C1 segment of cervical spinal cord (tissue), 14 donors: Measurements from ENCODE around the gene NDUFS7.

Experiments
- DNase-seq, 14 donors: peaks; one replicate each; lab custom pipeline; 2025; lab: John Stamatoyannopoulos, UW

The NDUFS7 gene

DNA sequence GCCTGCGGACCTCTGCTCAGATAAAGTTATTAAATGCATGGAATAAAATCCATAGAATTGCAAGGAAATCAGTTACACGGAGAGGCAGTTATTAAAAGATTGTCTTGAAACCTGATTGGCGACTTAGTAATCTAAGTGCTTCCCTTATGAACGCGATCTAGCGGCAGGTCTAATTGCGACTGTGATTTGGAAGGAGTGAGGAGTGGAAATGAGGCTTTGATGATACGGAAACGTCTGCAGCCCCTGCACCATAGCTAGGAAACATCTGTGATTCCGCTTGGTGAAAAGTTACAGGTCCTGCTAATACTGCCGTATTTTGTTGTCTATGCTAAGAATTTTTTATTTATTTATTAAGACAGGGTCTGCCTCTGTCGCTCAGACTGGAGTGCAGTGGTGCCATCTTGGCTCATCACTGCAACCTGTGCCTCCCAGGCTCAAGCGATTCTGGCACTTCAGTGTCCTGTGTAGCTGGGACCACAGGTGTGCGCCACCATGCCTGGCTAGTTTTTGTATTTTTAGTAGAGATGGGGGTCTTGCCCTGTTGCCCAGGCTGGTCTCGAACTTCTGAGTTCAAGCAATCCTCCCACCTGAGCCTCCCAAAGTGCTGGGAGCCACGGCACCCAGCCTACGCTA, 887 bp downstream of the NDUFS7 start:
- DNase-seq: no peak

DNA sequence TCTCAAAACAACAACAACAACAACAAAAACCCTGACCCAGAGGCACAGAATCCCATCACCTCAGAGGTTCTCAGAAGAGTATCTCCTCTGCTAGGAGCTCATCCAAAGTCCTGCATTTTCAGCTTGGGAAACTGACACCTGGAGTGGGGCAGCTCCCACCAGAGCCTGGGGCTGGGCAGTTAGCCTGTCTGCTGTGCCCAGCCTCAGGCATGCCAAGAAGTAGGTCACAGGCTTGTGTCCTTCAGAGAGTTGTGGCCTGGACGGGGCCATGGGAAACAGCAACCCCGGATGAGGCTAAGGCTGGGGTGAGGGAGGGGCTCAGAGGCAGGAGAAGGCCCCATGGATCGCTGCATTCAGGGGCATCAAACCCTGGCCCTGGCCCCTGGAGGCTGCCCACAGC, 2.1 kb downstream of the NDUFS7 start:
- no peak for DNase-seq

DNA sequence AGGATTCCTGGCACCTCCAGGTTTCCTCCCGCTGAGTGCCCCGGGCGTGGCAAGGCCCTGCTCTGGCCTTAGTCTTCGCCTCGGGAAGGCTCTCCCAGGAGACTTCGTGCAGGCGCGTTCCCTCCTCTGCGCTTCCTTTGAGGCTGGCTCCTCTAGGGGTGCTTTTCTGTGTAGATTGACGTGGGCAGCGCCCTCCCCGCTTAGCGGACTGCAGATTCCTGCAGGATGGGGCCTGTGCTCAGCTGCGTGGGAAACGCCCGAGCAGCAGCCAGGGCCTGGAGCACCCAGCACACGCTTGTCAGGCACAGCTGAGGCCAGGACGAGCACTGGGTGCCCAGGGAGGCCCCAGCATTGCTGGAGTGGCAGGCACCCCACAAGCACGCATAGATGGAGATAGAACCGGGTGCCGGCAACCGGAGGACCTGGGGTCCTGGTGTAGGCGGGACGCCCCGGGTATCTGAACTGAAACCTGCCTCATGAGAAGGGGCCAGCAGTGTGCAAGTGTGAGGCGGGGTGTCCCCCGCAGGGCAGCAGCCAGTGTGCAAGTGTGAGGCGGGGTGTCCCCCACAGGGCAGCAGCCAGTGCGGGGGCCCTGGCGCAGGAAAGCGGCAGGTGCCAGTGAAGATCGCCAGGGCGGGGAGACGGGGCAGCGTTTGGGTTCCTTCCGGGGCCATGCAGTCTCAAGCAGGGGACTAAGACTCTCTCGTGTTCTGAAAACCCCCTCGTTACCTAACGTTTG, 3.4 kb downstream of the NDUFS7 start:
- no peak for DNase-seq

DNA sequence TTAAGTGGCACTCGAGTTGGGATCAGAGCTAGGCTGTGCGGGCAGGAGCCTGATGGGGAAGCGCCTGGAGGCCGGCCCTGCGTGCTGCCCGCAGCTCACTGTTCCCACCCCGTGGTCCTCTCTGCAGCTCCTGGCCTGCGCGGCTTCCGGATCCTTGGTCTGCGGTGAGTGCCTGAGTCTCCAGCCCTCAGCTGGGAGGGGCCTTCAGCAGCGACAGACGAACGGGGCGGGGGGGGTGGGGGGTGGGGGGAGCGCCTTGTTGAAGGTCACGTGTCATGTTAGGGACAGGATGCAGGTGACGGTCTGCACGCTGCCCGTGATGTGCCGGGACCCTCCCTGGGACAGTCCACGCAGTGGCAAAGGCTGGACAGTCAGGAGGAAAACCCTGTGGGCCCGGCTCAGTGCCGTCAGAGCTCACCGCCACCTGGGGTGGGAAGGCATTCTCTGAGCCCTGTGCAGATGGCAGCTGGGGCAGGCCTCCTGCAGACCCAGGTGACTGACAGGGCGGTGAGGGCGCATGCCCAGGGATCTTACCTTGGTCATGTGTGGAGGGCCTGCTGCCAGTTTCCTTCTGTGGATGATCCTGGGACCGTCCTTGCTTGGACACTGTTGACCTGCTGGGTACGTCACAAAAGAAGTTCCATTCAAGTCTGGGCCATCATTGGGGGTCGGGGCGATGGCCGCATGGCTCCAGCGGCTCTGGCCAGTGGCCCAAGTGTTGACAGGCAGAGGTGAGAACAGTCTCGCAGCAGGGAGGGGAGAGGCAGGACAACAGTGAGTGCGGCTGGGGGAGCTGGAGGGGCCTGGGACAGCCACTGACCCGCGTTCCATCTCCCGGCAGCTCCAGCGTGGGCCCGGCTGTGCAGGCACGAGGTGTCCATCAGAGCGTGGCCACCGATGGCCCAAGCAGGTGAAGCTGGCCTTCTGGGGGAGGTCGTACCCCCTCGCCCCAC, 4.3 kb downstream of the NDUFS7 start:
- peak in 2 of 14 donors; percentile 38 to 91 for DNase-seq

DNA sequence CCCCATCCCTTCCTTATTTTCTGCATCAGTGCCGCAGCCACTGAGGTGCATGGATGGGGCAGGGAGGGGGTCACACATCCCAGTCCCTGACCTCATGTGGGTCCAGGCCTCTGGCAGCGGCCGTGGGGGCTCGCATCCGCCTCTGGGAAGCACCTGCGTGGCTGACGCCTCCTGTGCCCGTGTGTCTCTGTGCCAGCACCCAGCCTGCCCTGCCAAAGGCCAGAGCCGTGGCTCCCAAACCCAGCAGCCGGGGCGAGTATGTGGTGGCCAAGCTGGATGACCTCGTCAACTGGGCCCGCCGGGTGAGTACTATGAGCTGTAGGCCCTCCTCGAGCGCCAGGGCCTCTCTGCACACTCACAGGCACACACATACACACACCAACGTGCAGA, 4.9 kb downstream of the NDUFS7 start:
- no peak for DNase-seq

DNA sequence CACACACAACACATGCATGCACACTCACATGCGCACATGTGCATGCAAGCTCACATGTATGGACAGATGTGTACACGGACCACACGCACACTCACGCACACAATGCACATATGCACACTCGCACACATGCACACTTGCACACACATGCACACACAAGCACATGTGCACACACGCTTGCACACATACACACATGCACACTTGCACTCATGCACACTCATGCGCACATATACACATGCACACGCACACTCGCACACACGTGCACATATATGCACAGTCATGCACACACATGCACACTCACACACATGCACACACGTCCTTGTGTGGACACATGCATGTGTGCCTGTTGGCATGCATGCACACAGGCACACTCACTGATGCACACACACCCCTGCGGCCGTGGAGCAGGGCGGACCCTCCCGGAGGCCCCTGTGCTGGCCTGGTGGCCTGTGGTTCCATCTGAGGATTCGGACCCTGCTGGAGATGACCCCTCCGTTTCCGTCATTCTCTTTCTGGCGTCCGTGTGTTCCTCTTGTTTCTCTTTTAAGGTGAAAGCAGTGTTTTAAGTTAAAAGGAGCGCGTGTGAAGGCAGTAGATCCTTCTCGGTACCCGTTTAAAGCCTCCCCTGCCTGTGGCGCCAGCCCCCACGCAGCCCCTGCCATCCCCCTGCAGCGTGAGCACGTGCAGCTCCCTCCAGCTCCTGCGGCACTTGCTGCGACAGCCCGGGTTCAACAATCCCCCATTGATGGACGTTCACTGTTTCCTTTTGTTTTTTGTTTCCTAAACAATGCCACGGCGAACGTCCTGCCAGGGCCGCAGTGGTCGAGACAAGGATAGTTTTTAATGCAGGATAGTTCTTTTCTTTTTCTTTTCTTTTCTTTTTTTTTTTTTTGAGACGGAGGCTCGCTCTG, 5.6 kb downstream of the NDUFS7 start:
- DNase-seq: peak in 11 of 14 donors; percentile 25 to 72 (median 63)

DNA sequence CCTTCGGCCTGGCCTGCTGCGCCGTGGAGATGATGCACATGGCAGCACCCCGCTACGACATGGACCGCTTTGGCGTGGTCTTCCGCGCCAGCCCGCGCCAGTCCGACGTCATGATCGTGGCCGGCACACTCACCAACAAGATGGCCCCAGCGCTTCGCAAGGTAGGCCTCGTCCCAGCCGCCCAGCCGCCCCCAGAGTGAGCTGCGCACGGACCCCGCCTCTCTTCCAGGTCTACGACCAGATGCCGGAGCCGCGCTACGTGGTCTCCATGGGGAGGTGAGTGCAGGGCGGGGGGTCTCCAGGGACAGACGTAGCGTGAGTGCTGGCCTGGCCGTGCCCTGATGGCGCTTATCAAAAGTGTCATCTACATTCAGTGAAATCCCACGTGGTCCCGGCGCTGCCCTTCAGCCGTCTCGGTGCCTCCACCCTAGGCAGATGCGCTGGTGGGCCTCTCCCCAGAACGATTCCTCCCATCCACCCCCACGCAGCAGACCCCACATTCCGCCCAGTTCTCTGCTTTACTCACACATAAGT, 7.2 kb downstream of the NDUFS7 start:
- no peak for DNase-seq

DNA sequence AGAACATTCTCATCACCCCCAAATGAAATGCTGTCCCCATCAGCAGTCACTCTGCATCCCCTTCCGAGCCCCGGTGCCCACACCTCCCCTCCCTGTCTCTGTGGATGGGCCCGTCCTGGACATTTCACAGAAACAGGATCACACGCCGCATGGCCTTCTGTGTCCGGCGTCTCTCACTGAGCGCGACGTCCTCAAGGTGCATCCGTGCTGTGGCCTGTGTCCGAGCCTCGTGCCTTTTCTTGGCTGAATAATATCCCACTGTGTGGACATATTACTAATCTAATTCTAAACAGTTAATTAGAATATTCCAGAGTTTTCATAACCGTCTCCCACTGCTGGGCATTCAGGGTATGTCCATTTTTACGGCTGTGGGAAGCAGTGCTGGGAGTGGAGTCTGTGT, 8.7 kb downstream of the NDUFS7 start:
- DNase-seq: no peak

DNA sequence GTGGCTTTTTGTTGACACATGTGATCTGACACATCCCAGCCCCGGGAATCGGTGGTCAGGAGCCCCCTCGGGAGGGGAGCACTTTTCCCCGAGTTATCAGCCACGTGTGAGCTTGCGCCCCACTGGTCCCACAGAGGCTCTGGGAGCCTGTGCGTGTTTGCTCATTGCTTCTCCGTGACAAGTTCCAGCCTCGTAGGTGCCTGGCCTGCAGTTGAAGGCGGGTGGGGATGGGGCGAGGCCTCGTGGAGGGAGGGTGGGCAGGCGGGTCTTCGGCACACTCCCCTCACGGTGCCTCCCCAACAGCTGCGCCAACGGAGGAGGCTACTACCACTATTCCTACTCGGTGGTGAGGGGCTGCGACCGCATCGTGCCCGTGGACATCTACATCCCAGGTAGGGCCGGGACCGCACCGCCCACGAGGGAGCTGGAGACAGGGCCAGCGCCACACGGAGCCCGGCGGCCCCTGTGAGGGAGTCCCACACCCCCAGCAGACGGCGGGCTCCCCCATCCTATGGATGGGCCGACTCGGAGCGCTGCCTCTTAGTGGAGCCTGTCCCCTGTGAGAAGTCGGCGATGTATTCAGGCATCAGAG, 9.3 kb downstream of the NDUFS7 start:
- DNase-seq: no peak

DNA sequence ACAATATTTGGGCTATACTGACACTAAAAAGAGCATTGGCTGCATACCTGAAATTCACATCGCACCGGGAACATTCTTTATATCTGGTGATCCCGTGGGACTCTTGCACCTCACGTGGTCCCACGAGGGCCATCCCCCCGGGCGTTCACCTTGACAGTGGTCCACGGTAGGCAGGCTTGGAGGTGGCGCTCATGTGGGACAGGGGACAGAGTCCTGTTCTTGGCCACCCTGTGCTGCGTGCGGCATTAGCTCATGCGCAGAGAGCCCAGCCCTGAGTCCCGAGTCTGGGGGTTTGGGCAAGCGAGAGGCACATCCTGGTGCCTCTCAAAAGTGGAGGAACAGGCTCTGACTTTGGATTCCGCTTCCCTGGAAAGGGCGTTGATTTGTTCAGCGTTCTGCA, 10.1 kb downstream of the NDUFS7 start:
- no peak for DNase-seq

DNA sequence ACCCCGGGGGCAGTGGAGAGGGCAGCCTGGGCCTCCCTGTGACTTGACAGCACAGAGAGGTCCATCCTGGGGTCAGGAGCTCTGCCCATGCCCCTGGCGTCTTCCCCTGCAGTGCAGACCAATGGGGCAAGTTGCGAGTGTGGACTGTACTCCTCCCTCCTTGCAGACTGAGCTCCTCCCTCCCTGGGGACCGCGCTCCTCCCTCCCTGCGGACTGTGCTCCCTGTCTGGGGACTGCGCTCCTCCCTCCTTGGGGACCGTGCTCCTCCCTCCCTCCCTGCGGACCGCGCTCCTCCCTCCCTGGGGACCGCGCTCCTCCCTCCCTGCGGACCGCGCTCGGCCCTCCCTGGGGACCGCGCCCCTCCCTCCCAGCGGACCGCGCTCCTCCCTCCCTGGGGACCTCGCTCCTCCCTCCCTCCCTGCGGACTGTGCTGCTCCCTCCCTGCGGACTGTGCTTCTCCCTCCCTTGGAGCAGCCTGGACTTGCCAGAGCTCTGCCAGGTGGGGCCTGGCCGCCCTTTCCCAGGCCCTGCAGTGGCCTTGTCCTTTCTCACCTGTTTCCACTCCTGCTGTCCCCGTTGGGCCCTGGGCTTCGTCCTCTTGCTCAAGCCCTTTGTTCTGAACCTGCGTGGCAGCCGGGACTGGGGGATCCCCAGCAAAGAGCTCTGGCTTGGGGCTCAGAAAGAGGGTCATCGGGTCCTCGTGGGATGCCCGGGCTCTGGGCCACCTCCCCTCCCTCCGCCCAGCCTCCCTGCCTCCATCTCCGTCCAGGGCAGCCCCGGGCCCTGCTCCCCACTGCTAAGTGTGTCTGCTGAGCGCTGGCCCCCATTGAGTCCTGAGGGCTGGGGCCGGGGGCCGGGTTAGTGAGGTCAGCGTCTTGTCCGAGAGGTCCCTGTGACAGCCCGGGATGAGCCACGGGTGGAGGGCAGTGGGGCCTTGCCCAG, 10.8 kb downstream of the NDUFS7 start:
- peak in 4 of 14 donors; percentile 15 to 35 (median 24) for DNase-seq

DNA sequence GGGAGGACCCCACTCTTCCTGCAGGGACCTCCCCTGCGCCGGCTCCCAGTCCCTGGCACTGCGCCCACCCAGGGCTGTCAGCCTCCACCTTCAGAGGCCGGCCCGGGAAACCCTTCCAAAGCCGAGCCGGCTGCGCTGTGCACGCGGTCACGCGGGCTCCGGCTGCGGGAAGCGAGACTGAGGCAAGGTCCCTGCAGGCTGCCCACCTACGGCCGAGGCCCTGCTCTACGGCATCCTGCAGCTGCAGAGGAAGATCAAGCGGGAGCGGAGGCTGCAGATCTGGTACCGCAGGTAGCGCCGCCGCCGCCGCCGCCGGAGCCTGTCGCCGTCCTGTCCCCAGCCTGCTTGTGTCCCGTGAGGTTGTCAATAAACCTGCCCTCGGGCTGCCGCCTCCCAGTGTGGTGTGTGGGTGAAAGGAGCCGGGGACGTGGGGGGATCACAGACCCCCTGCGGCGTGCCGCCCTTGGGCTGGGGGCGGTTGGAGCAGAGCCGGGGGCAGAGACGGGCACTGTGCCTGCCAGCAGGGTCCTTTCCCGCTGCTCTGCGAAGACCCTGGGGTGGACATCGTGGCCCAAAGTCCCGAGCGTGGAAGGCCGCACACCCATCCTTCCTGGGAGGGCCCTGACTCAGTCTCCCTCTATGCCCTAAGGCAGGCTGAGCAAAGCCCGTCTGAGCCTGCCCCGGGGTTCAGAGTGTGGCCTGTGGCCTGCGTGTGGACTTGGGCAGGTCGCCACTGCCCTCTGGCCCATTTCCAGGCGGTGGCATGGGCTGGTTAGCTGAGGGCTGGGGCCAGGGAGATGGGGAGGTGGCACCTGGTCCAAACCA, 11.7 kb downstream of the NDUFS7 start:
- peak in 1 of 14 donors; percentile 21 for DNase-seq

DNA sequence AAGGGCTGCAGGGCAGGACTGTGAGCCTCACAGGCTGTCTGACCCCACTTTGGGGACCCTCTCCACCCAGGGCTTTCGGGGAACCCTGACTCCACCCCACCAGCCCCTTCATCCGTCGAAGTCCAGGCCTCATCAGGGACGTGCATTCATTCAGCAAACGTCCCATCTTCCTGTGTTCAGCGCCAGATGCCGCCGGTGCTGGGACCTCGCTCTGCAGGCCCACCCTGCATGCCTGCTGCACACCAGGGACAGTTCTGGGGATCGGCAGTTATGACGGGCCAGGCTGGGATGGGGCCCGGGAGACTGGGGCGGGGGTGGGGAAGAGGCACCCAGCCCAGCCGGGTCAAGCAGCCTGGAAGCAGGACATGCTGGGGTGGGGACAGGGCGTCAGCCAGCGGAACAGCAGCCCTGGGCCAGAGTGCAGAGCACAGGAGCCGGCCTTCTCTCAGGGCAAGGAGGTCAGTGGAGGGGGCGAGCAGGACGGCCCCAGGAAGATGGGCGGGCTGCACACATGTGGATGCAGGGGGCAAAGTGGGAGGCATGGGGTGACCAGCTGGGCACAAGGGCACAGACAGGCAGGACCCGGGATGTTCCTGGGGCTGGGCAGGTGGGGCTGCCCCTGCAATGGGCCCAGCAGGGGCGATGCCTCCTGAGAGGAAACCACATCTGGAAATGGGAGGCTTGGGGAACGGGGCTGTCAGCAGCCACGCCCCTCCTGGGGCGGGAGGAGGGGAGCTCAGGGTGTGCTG, 12.5 kb downstream of the NDUFS7 start:
- DNase-seq: no peak

DNA sequence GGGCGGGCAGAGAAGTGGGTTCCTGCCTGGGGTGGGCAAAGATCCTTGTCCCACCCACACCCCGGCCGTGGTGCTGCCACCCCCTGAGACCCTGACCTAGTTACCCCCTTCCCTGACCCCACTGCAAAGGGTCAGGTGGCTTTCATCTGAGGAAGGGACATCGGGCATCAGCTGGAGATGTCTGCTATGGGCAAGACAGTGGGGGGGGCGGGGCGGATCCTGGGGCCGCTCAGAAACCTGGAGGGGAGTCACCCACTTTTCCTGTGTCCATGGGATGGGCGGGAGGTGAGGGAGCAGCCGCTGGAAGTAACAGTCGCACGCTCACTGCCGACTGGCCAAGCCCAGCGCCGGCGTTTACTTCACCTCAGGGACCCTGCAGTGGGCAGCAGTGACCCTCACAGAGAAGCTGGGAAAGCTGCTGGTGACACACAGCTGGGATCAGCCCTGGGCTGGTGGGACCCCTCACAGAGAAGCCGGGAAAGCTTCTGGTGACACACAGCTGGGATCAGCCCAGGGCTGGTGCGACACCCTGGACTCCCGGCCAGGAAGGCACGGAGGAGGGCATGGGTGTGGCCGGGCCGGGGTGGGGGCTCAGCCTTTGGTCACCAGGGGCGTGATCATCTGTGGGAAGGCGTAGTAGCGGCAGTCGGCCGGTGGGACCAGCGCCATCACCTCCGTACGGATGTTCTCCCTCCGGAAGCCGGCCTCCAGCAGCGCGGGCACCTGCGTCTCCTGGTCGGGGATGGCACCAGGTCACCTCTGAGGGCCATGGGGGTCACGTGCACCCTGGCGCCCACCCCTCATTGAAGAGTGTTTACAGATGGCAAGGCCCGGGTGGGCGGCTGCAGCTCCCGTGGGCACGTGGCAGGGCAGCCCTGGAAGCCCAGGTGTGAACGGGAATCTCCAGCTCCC, 13.3 kb downstream of the NDUFS7 start:
- no peak for DNase-seq

DNA sequence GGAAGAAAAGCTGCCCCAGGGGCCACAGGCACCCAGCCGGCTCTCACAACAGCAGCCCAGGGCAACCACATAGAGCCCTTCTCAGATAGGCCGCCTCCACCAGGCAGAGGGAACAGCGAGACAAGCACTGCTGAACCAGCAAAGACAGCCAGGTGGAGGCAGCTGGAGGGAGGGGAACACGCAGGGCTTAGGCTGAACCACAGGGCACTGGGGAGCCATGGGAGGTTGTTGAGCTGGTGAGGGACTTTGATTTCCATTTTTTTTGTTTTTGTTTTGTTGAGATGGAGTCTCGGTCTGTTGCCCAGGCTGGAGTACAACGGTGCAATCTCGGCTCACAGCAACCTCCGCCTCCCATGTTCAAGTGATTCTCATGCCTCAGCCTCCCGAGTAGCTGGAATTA, 14.1 kb downstream of the NDUFS7 start:
- no peak for DNase-seq

DNA sequence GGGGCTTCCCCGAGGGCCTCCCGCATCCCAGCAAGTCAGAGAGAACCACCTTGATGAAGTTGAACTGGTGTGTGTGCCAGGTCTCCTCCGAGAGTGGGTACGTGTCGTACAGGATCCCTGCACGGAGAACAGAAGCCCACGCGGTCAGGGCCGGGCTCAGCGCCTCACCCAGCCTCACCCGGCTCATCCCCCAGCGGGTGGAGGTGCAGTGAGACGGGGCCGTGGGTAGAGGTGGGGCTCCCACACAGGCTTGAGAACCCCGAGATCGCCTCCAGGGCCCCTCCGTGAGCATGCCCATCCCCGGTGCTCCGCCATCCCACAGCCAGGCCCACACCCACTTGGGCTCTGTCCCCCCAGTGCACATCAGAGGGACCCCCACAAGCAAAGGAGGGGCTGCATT, 15.4 kb downstream of the NDUFS7 start:
- no peak for DNase-seq

DNA sequence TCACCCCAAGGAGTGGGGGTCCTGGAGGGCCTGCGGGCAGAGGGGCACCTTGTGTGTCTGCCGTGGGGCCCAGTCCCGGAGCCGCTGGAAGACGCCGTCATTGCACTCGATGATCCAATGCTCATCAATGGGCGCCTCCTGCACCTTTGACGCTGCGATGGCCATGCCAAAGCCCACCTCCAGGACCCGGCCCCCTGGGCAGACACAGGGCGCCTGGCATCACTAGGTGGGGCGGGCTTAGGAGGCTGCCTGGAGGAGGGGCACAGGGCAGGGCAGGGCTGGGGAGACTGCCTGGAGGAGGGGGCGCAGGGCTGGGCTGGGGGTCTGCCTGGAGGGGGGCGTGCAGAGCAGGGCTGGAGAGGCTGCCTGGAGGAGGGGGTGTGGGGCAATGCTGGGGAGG, 16.0 kb downstream of the NDUFS7 start:
- DNase-seq: no peak
